HEK293T (cell line): ENCODE data around the gene HEATR9.

Experiments used
- ARNT ChIP-seq: fragments of 450-650 bp; IDR thresholded peaks from 2 replicates; pipeline ENCODE4 v1.6.1; 2017; ENCODE audit warnings: mild to moderate bottlenecking
- BHLHE40 ChIP-seq: fragments of 450-650 bp; IDR thresholded peaks from 2 replicates; pipeline ENCODE4 v1.6.1; 2016; ENCODE audit warnings: mild to moderate bottlenecking, moderate library complexity, borderline replicate concordance
- CTBP1 ChIP-seq: fragments of 450-650 bp; IDR thresholded peaks from 2 replicates; pipeline ENCODE4 v1.6.1; 2016; ENCODE audit warnings: borderline replicate concordance
- ELF4 ChIP-seq: fragments of 450-650 bp; IDR thresholded peaks from 2 replicates; pipeline ENCODE4 v1.6.1; 2017; ENCODE audit warnings: antibody characterized with exemption
- FOXA1 ChIP-seq: fragments of 450-650 bp; IDR thresholded peaks from 2 replicates; pipeline ENCODE4 v1.6.1; 2016; ENCODE audit warnings: mild to moderate bottlenecking
- FOXK2 ChIP-seq: fragments of 450-650 bp; IDR thresholded peaks from 2 replicates; pipeline ENCODE4 v1.6.1; 2016; ENCODE audit warnings: mild to moderate bottlenecking
- FOXM1 ChIP-seq: fragments of 450-650 bp; IDR thresholded peaks from 2 replicates; pipeline ENCODE4 v1.6.1; 2017; ENCODE audit warnings: mild to moderate bottlenecking, borderline replicate concordance
- HDGF ChIP-seq: fragments of 450-650 bp; IDR thresholded peaks from 2 replicates; pipeline ENCODE4 v1.6.1; 2017; ENCODE audit warnings: antibody characterized with exemption, borderline replicate concordance
- LEF1 ChIP-seq: fragments of 450-650 bp; IDR thresholded peaks from 2 replicates; pipeline ENCODE4 v1.6.1; 2017; ENCODE audit warnings: mild to moderate bottlenecking, borderline replicate concordance
- PKNOX1 ChIP-seq: fragments of 450-650 bp; IDR thresholded peaks from 2 replicates; pipeline ENCODE4 v1.6.1; 2016
- SP1 ChIP-seq: fragments of 450-650 bp; IDR thresholded peaks from 2 replicates; pipeline ENCODE4 v1.6.1; 2017
- SUZ12 ChIP-seq: fragments of 450-650 bp; IDR thresholded peaks from 2 replicates; pipeline ENCODE4 v1.6.1; 2016; ENCODE audit warnings: mild to moderate bottlenecking
- TARDBP ChIP-seq: fragments of 450-650 bp; IDR thresholded peaks from 2 replicates; pipeline ENCODE4 v1.6.1; 2016
- ZNF384 ChIP-seq: fragments of 450-650 bp; IDR thresholded peaks from 2 replicates; pipeline ENCODE4 v1.6.1; 2016

- TF ChIP-seq ZNF384 (no peak), LEF1 (no peak), FOXM1 (no peak), ELF4 (no peak), BHLHE40 (no peak), HDGF (no peak), ARNT (no peak), FOXK2 (no peak), FOXA1 (no peak), CTBP1 (no peak), PKNOX1 (no peak), SUZ12 (no peak), SP1 (no peak), TARDBP (no peak)
Measured at GRCh38 chr17:35841505-35841904, 27.2 kb downstream of the HEATR9 start.
